Transverse colon (tissue), 4 donors: Measurements from ENCODE around the gene CR1L. TPM values are rescaled to one million over a fixed set of nuclear protein-coding genes. Genes with fewer than 3 reads are reported as not detected.
"Not testable (repeated sequence)": the region's sequence is repeated elsewhere in the genome, so short reads cannot be mapped to it uniquely, and the experiment has no call there.

Experiments
- DNase-seq: peaks from one replicate; pipeline ENCODE4 v3.0.0-alpha.2; 2019
- H3K27ac ChIP-seq, 4 donors: fragments of 200-600 bp; sonication (generic); 2 replicates each; pipeline ENCODE4 v1.5.1; 2016 to 2018; ENCODE audit warnings: inconsistent platforms in 4 of 4
- H3K27me3 ChIP-seq: fragments of 200-600 bp; sonication (generic); 2 replicates; pipeline ENCODE4 v1.5.1; 2017; ENCODE audit warnings: inconsistent platforms
- H3K36me3 ChIP-seq, 4 donors: fragments of 200-600 bp; sonication (generic); 2 replicates each; pipeline ENCODE4 v1.5.1; 2017 to 2019; ENCODE audit warnings: inconsistent platforms in 4 of 4
- H3K4me1 ChIP-seq, 4 donors: fragments of 200-600 bp; sonication (generic); 2 replicates each; pipeline ENCODE4 v1.5.1; 2017 to 2020; ENCODE audit warnings: inconsistent platforms in 4 of 4
- H3K4me3 ChIP-seq, 4 donors: fragments of 200-600 bp; sonication (generic); 1 replicate in 1 of 4; 2 replicates in 3 of 4; pipeline versions ENCODE4 v1.5.1 to v1.6.1; 2017 to 2019; ENCODE audit warnings: inconsistent platforms in 4 of 4
- H3K9me3 ChIP-seq, 2 donors: fragments of 200-600 bp; sonication (generic); 2 replicates each; pipeline ENCODE4 v1.5.1; 2017 to 2019; ENCODE audit warnings: inconsistent platforms in 2 of 2
- CTCF ChIP-seq, 5 experiments: fragments of 200-600 bp in 3 of 5; fragments of 450-650 bp in 2 of 5; sonication (generic) in 3 of 5; IDR thresholded peaks; 1 replicate in 2 of 5; 2 replicates in 3 of 5; pipeline ENCODE4 v1.5.1; 2016 to 2017; ENCODE audit warnings: antibody characterized with exemption in 5 of 5, inconsistent platforms in 3 of 5, mild to moderate bottlenecking in 2 of 5, moderate library complexity in 1 of 5
- EP300 ChIP-seq: sonication (generic); formaldehyde crosslinking; IDR thresholded peaks from one replicate; pipeline ENCODE4 v1.6.1; 2017; ENCODE audit warnings: antibody characterized with exemption, low read depth
- POLR2A ChIP-seq: fragments of 450-650 bp; IDR thresholded peaks from one replicate; pipeline ENCODE4 v1.6.1; 2016; ENCODE audit warnings: antibody characterized with exemption, mild to moderate bottlenecking, moderate library complexity
- POLR2AphosphoS5 ChIP-seq, 3 donors: sonication (generic); formaldehyde crosslinking; IDR thresholded peaks; one replicate each; pipeline ENCODE4 v1.6.1; 2016; ENCODE audit warnings: antibody characterized with exemption in 3 of 3
- WGBS, 2 donors: methylation state at CpG; one replicate each; pipeline ENCODE4 v1.1.5; 2018; ENCODE audit warnings: low coverage in 1 of 2; 5-methylcytosine and 5-hydroxymethylcytosine counted together
- in situ Hi-C, 4 donors: fragments of 200-750 bp; cut with MboI; loops; one replicate each; pipeline versions ENCODE4 v1.15.0 to v1.15.1; 2017; ENCODE audit warnings: low sequenced_read_pairs in 3 of 4, low pct_ligation_motif_present in 1 of 4, low pct_unique_long_range_greater_than_20kb in 1 of 4
- intact Hi-C: fragments of 100-400 bp; cut with DNase I; formaldehyde crosslinking; loops from one replicate; pipeline ENCODE4 v1.15.1; 2023; ENCODE audit warnings: low total_unique reads
- total RNA-seq, 4 donors: library from RNA; depleted of rRNA; stranded (reverse); fragments of >200 nt; gene quantifications; one replicate each; pipeline ENCODE4 v1.1.0, GENCODE V29; 2016

The CR1L gene
- total RNA-seq, 4 donors from 2014 or later: not detected

GRCh38 chr1:207673399-207673798 is 28.5 kb downstream of the CR1L start:
- intact Hi-C loops: no loop called here
- H3K9me3 ChIP-seq: no peaks in the 10 kb centered on the region
- in situ Hi-C loops: no loop called here
- WGBS, 2 donors: 55 to 61% methylated on average over 6 of the region's 6 CpGs
- no peak for TF ChIP-seq POLR2A
- TF ChIP-seq EP300: no peak
- no peak for TF ChIP-seq POLR2AphosphoS5 (IDR thresholded peaks at IDR 0.05)
- no peak for TF ChIP-seq CTCF (IDR thresholded peaks at IDR 0.05)
- H3K27me3 ChIP-seq: peaks cover 45% of the 10 kb centered on the region
- peaks cover 0 to 7% (median 2%) of the 10 kb centered on the region in 4 donors for H3K4me1 ChIP-seq
- no peak for DNase-seq
- H3K27ac ChIP-seq: no peak overlapping the region
- H3K36me3 ChIP-seq: no peaks in the 10 kb centered on the region
- no peak overlapping the region for H3K4me3 ChIP-seq

GRCh38 chr1:207676153-207676552 is 31.2 kb downstream of the CR1L start:
- Histone ChIP-seq H3K4me3 (no peak overlapping the region), H3K9me3 (no peaks in the 10 kb centered on the region), H3K27me3 (peaks cover 17% of the 10 kb centered on the region), H3K4me1 (no peaks in the 10 kb centered on the region), H3K36me3 (no peaks in the 10 kb centered on the region), H3K27ac (no peak overlapping the region)
- no peak for DNase-seq
- in situ Hi-C loops (no loop called here), intact Hi-C loops (no loop called here)
- 84 to 96% methylated on average over 3 to 4 of the region's 4 CpGs for WGBS, 2 donors
- TF ChIP-seq POLR2A (no peak), CTCF (IDR thresholded peaks at IDR 0.05) (no peak), EP300 (no peak), POLR2AphosphoS5 (IDR thresholded peaks at IDR 0.05) (no peak)

GRCh38 chr1:207680590-207681388 is 35.9 kb downstream of the CR1L start:
- DNase-seq, H3K4me1 ChIP-seq, H3K27ac ChIP-seq, H3K27me3 ChIP-seq, H3K9me3 ChIP-seq, intact Hi-C loops, H3K36me3 ChIP-seq, in situ Hi-C loops, H3K4me3 ChIP-seq: not testable (repeated sequence)
- WGBS, 2 donors: 59 to 65% methylated on average over 4 to 6 of the region's 6 CpGs

GRCh38 chr1:207682872-207683434 is 38.0 kb downstream of the CR1L start:
- DNase-seq, H3K36me3 ChIP-seq, in situ Hi-C loops, intact Hi-C loops, H3K27ac ChIP-seq, H3K4me3 ChIP-seq, H3K4me1 ChIP-seq, H3K9me3 ChIP-seq, H3K27me3 ChIP-seq: not testable (repeated sequence)
- WGBS, 2 donors: 68 to 83% methylated on average over 5 to 6 of the region's 6 CpGs

- H3K36me3 ChIP-seq, H3K9me3 ChIP-seq, H3K27ac ChIP-seq, intact Hi-C loops, DNase-seq, H3K27me3 ChIP-seq, H3K4me3 ChIP-seq, in situ Hi-C loops, H3K4me1 ChIP-seq: not testable (repeated sequence)
- 75 to 83% methylated on average over 4 of the region's 4 CpGs for WGBS, 2 donors
Observed at GRCh38 chr1:207690551-207690950, 45.6 kb downstream of the CR1L start.

GRCh38 chr1:207691010-207691409 is 46.1 kb downstream of the CR1L start:
- Histone ChIP-seq H3K4me1 (no peaks in the 10 kb centered on the region), H3K27me3 (no peaks in the 10 kb centered on the region), H3K9me3 (no peaks in the 10 kb centered on the region), H3K36me3 (no peaks in the 10 kb centered on the region), H3K4me3 (no peak overlapping the region), H3K27ac (no peak overlapping the region)
- no peak for TF ChIP-seq POLR2A
- no peak for TF ChIP-seq EP300
- no peak for TF ChIP-seq POLR2AphosphoS5 (IDR thresholded peaks at IDR 0.05)
- no peak for TF ChIP-seq CTCF (IDR thresholded peaks at IDR 0.05)
- in situ Hi-C loops (no loop called here), intact Hi-C loops (no loop called here)
- DNase-seq: no peak
